GM19099 (cell line): ENCODE results near the gene DNAH2.

Experiments
- POLR2A ChIP-seq: IDR thresholded peaks from 3 replicates; pipeline ENCODE4 v1.6.1; 2011; ENCODE audit warnings: low read depth; ENCODE audit not compliant: insufficient read length; ENCODE audit errors: extremely low read depth

The DNAH2 gene

GRCh38 chr17:7744416-7744815, 26.9 kb downstream of the DNAH2 start:
- TF ChIP-seq POLR2A: no peak

- TF ChIP-seq POLR2A: no peak
These were observed 28.4 kb downstream of the DNAH2 start for GRCh38 chr17:7745748-7746470.

GRCh38 chr17:7747635-7748071, 30.1 kb downstream of the DNAH2 start:
- TF ChIP-seq POLR2A: no peak

- TF ChIP-seq POLR2A: no peak
These were observed 30.7 kb downstream of the DNAH2 start for GRCh38 chr17:7748076-7748775.

- no peak for TF ChIP-seq POLR2A
These were observed 32.8 kb downstream of the DNAH2 start for GRCh38 chr17:7750321-7750821.

GRCh38 chr17:7754656-7755055, 37.1 kb downstream of the DNAH2 start:
- no peak for TF ChIP-seq POLR2A

GRCh38 chr17:7755095-7755890, 37.7 kb downstream of the DNAH2 start:
- TF ChIP-seq POLR2A: no peak

GRCh38 chr17:7756968-7757367, 39.4 kb downstream of the DNAH2 start:
- no peak for TF ChIP-seq POLR2A

GRCh38 chr17:7763919-7764318, 46.4 kb downstream of the DNAH2 start:
- TF ChIP-seq POLR2A: no peak

GRCh38 chr17:7767004-7767403, 49.5 kb downstream of the DNAH2 start:
- TF ChIP-seq POLR2A: no peak

GRCh38 chr17:7767405-7768021, 50.0 kb downstream of the DNAH2 start:
- no peak for TF ChIP-seq POLR2A

- TF ChIP-seq POLR2A: no peak
These were observed 52.3 kb downstream of the DNAH2 start for GRCh38 chr17:7769854-7770253.

- no peak for TF ChIP-seq POLR2A
These were observed 56.5 kb downstream of the DNAH2 start for GRCh38 chr17:7774055-7774521.

GRCh38 chr17:7775051-7775450, 57.5 kb downstream of the DNAH2 start:
- no peak for TF ChIP-seq POLR2A

- no peak for TF ChIP-seq POLR2A
These were observed 59.5 kb downstream of the DNAH2 start for GRCh38 chr17:7777017-7777416.
